H9 (cell line): ENCODE data around the gene NPHP4. TPM values are rescaled to one million over a fixed set of nuclear protein-coding genes. Genes with fewer than 3 reads are reported as not detected.

Source experiments
- DNase-seq: peaks from one replicate; pipeline ENCODE4 v3.0.0-alpha.2; 2017
- H2AFZ ChIP-seq: one replicate; pipeline ENCODE4 v1.6.1; 2013; ENCODE audit warnings: mild to moderate bottlenecking, low read length, control low read depth, moderate library complexity
- H2AK5ac ChIP-seq: 2 replicates; pipeline ENCODE4 v1.6.1; 2013; ENCODE audit warnings: low read length, control low read depth, mixed read lengths; ENCODE audit not compliant: insufficient read length
- H2BK120ac ChIP-seq: one replicate; pipeline ENCODE4 v1.6.1; 2013; ENCODE audit warnings: low read depth, mild to moderate bottlenecking, low read length, control low read depth, inconsistent platforms; ENCODE audit not compliant: poor library complexity, severe bottlenecking
- H2BK12ac ChIP-seq: 2 replicates; pipeline ENCODE4 v1.6.1; 2013; ENCODE audit warnings: low read length, control low read depth, mixed read lengths, low read depth; ENCODE audit not compliant: insufficient read length
- H2BK15ac ChIP-seq: 2 replicates; pipeline ENCODE4 v1.6.1; 2013; ENCODE audit warnings: low read depth, low read length, control low read depth
- H2BK20ac ChIP-seq: one replicate; pipeline ENCODE4 v1.6.1; 2013; ENCODE audit warnings: low read depth, mild to moderate bottlenecking, low read length, control low read depth, inconsistent platforms; ENCODE audit not compliant: poor library complexity, severe bottlenecking
- H2BK5ac ChIP-seq: 2 replicates; pipeline ENCODE4 v1.6.1; 2013; ENCODE audit warnings: low read length, control low read depth, mixed read lengths; ENCODE audit not compliant: insufficient read length
- H3K14ac ChIP-seq: 2 replicates; pipeline ENCODE4 v1.6.1; 2013; ENCODE audit warnings: low read length, control low read depth; ENCODE audit not compliant: insufficient read depth
- H3K18ac ChIP-seq: 2 replicates; pipeline ENCODE4 v1.6.1; 2013; ENCODE audit warnings: low read depth, mild to moderate bottlenecking, mixed read lengths, low read length, control low read depth; ENCODE audit not compliant: insufficient read length
- H3K23ac ChIP-seq: 2 replicates; pipeline ENCODE4 v1.6.1; 2013; ENCODE audit warnings: low read length, control low read depth, mixed read lengths, low read depth; ENCODE audit not compliant: insufficient read length
- H3K23me2 ChIP-seq: 2 replicates; pipeline ENCODE4 v1.6.1; 2013; ENCODE audit warnings: low read depth, mild to moderate bottlenecking, mixed read lengths, low read length, control low read depth; ENCODE audit not compliant: insufficient read length, poor library complexity, severe bottlenecking
- H3K27ac ChIP-seq: 2 replicates; pipeline ENCODE4 v1.5.1; 2013; ENCODE audit warnings: low read length, control low read depth, mixed read lengths, low read depth; ENCODE audit not compliant: insufficient read length
- H3K27me3 ChIP-seq: 2 replicates; pipeline ENCODE4 v1.6.1; 2013; ENCODE audit warnings: low read length, control low read depth, inconsistent platforms; ENCODE audit not compliant: insufficient read depth
- H3K4ac ChIP-seq: 2 replicates; pipeline ENCODE4 v1.6.1; 2013; ENCODE audit warnings: low read depth, mild to moderate bottlenecking, control low read depth, inconsistent platforms, low read length, moderate library complexity
- H3K4me1 ChIP-seq: 2 replicates; pipeline ENCODE4 v1.6.1; 2013; ENCODE audit warnings: low read length, control low read depth, inconsistent platforms; ENCODE audit not compliant: insufficient read depth
- H3K4me2 ChIP-seq: 2 replicates; pipeline ENCODE4 v1.6.1; 2013; ENCODE audit warnings: low read length, control low read depth, mixed read lengths; ENCODE audit not compliant: insufficient read length, insufficient read depth
- H3K56ac ChIP-seq: 2 replicates; pipeline ENCODE4 v1.6.1; 2013; ENCODE audit warnings: low read depth, mild to moderate bottlenecking, mixed read lengths, low read length, control low read depth; ENCODE audit not compliant: insufficient read length
- H3K79me1 ChIP-seq: 2 replicates; pipeline ENCODE4 v1.6.1; 2013; ENCODE audit warnings: low read depth, mild to moderate bottlenecking, moderate library complexity, low read length, control low read depth, inconsistent platforms; ENCODE audit not compliant: insufficient read depth, poor library complexity, severe bottlenecking
- H3K79me2 ChIP-seq: 2 replicates; pipeline ENCODE4 v1.6.1; 2013; ENCODE audit warnings: low read length, control low read depth, inconsistent platforms; ENCODE audit not compliant: insufficient read depth
- H3K9ac ChIP-seq: 2 replicates; pipeline ENCODE4 v1.6.1; 2013; ENCODE audit warnings: low read length, control low read depth, mixed read lengths; ENCODE audit not compliant: insufficient read length; ENCODE audit errors: extremely low read depth
- H3K9me3 ChIP-seq: one replicate; pipeline ENCODE4 v1.6.1; 2013; ENCODE audit warnings: low read depth, low read length, inconsistent platforms; ENCODE audit not compliant: control insufficient read depth
- H3T11ph ChIP-seq: one replicate; pipeline ENCODE4 v1.6.1; 2013; ENCODE audit warnings: mild to moderate bottlenecking, low read length, control low read depth, inconsistent platforms
- H4K20me1 ChIP-seq: one replicate; pipeline ENCODE4 v1.6.1; 2013; ENCODE audit not compliant: control insufficient read depth, insufficient read length, insufficient read depth
- H4K5ac ChIP-seq: 2 replicates; pipeline ENCODE4 v1.6.1; 2013; ENCODE audit warnings: low read depth, mild to moderate bottlenecking, mixed read lengths, low read length, control low read depth; ENCODE audit not compliant: insufficient read length
- H4K8ac ChIP-seq: replicated peaks from 2 replicates; pipeline ENCODE4 v1.6.1; 2013; ENCODE audit warnings: low read length, control low read depth, mixed read lengths, low read depth; ENCODE audit not compliant: insufficient read length
- H4K91ac ChIP-seq: 2 replicates; pipeline ENCODE4 v1.6.1; 2013; ENCODE audit warnings: low read depth, mild to moderate bottlenecking, moderate library complexity, mixed read lengths, low read length, control low read depth; ENCODE audit not compliant: insufficient read length
- H3K27ac Mint-ChIP-seq, 3 experiments: 2 replicates in 2 of 3; 3 replicates in 1 of 3; pipeline ENCODE4 v1.8.0; 2020 to 2021; ENCODE audit warnings: mixed read lengths in 3 of 3, mild to moderate bottlenecking in 1 of 3, moderate library complexity in 1 of 3
- H3K27me3 Mint-ChIP-seq: 2 replicates; pipeline ENCODE4 v1.8.0; 2021; ENCODE audit warnings: low read depth, mild to moderate bottlenecking, moderate library complexity, mixed read lengths
- H3K36me3 Mint-ChIP-seq, 3 experiments: 2 replicates in 2 of 3; 3 replicates in 1 of 3; pipeline ENCODE4 v1.8.0; 2020 to 2021; ENCODE audit warnings: low read depth in 3 of 3, mixed read lengths in 3 of 3; ENCODE audit not compliant: insufficient read depth in 1 of 3
- H3K4me1 Mint-ChIP-seq, 2 experiments: 2 replicates each; pipeline ENCODE4 v1.8.0; 2020; ENCODE audit warnings: mixed read lengths in 2 of 2
- H3K4me3 Mint-ChIP-seq, 2 experiments: 2 replicates in 1 of 2; 3 replicates in 1 of 2; pipeline ENCODE4 v1.8.0; 2020 to 2021; ENCODE audit warnings: mild to moderate bottlenecking in 2 of 2, mixed read lengths in 2 of 2, moderate library complexity in 1 of 2
- H3K9me3 Mint-ChIP-seq, 2 experiments: 2 replicates in 1 of 2; 3 replicates in 1 of 2; pipeline ENCODE4 v1.8.0; 2020; ENCODE audit warnings: mild to moderate bottlenecking in 2 of 2, mixed read lengths in 2 of 2, moderate library complexity in 1 of 2
- CTCF ChIP-seq: fragments of 200-600 bp; sonication (generic); conservative IDR thresholded peaks from 3 replicates; pipeline ENCODE4 v1.8.0; 2021; ENCODE audit warnings: antibody characterized with exemption, mild to moderate bottlenecking
- WGBS: extraction: QIAGEN DNeasy Blood & Tissue Kit; methylation state at CpG from one replicate; pipeline ENCODE4 v1.1.7; 2013; ENCODE audit warnings: missing lambda C conversion rate, low lambda C conversion rate, mixed read lengths; ENCODE audit not compliant: insufficient read length; ENCODE audit errors: extremely low coverage; 5-methylcytosine and 5-hydroxymethylcytosine counted together
- total RNA-seq: library from RNA; stranded (reverse); gene quantifications from 2 replicates; pipeline ENCODE4 v1.2.1, GENCODE V29; 2021

Gene NPHP4
- total RNA-seq, 1 experiment from 2014 or later: 17.6 TPM

GRCh38 chr1:5910666-5911065 is 81.6 kb downstream of the NPHP4 start:
- no peaks in the 10 kb centered on the region for H3K79me1 ChIP-seq
- H2BK15ac ChIP-seq: no peak overlapping the region
- H3K14ac ChIP-seq: no peak overlapping the region
- no peak overlapping the region for H3K4ac ChIP-seq
- DNase-seq: peak; percentile 25
- Mint-ChIP-seq H3K9me3 (no peaks in the 10 kb centered on the region), H3K27ac (peak overlapping the region in 1 of 3 experiments; percentile 18; a peak in 2 of 7 replicates), H3K36me3 (peaks cover 0 to 3% (median 0%) of the 10 kb centered on the region in 3 experiments; a peak in 3 of 7 replicates), H3K4me3 (no peak overlapping the region), H3K27me3 (no peaks in the 10 kb centered on the region; the same call in 1 of the 2 replicates), H3K4me1 (peaks cover 23 to 24% of the 10 kb centered on the region in 2 experiments)
- H3T11ph ChIP-seq: no peak overlapping the region
- no peak overlapping the region for H3K18ac ChIP-seq
- H3K23me2 ChIP-seq: no peaks in the 10 kb centered on the region
- no peaks in the 10 kb centered on the region for H3K27me3 ChIP-seq
- no peak overlapping the region for H3K56ac ChIP-seq
- no peak overlapping the region for H4K5ac ChIP-seq
- no peak overlapping the region for H3K27ac ChIP-seq
- no peaks in the 10 kb centered on the region for H3K79me2 ChIP-seq
- no peak for TF ChIP-seq CTCF
- H2AFZ ChIP-seq: no peak overlapping the region
- no peak overlapping the region for H2BK120ac ChIP-seq
- no peak overlapping the region for H3K9ac ChIP-seq
- no peak overlapping the region for H2BK12ac ChIP-seq
- no peaks in the 10 kb centered on the region for H3K9me3 ChIP-seq
- H2BK5ac ChIP-seq: no peak overlapping the region
- H4K20me1 ChIP-seq: no peaks in the 10 kb centered on the region
- no CpG with 5 or more reads among the region's 11 CpGs for WGBS
- H3K4me2 ChIP-seq: no peak overlapping the region
- no peak overlapping the region for H3K23ac ChIP-seq
- no peaks in the 10 kb centered on the region for H3K4me1 ChIP-seq
- no peak overlapping the region for H4K8ac ChIP-seq
- H2BK20ac ChIP-seq: no peak overlapping the region
- H2AK5ac ChIP-seq: no peak overlapping the region
- no peak overlapping the region for H4K91ac ChIP-seq
